Activated naive CD8-positive, alpha-beta T cell treated with anti-CD3 and anti-CD28 coated beads, Interleukin-2, amount 50 U/mL, for 24 hours (primary cell): ENCODE data around the gene MYH11.

Experiments
- ATAC-seq: fragments of 150-1000 bp; cut with Tn5 transposase; one replicate; pipeline ENCODE4 v1.10.0; 2021
- DNase-seq: peaks from one replicate; pipeline ENCODE4 v3.0.0; 2021
- H3K27ac Mint-ChIP-seq: one replicate; pipeline ENCODE4 v1.8.0; 2021; ENCODE audit warnings: mild to moderate bottlenecking, mixed read lengths
- H3K27me3 Mint-ChIP-seq: one replicate; pipeline ENCODE4 v1.8.0; 2021; ENCODE audit warnings: mixed read lengths
- H3K36me3 Mint-ChIP-seq: one replicate; pipeline ENCODE4 v1.8.0; 2021; ENCODE audit warnings: low read depth, mixed read lengths
- H3K4me1 Mint-ChIP-seq: one replicate; pipeline ENCODE4 v1.8.0; 2021; ENCODE audit warnings: mixed read lengths
- H3K4me3 Mint-ChIP-seq: one replicate; pipeline ENCODE4 v1.8.0; 2021; ENCODE audit warnings: mild to moderate bottlenecking, moderate library complexity, mixed read lengths
- H3K9me3 Mint-ChIP-seq: one replicate; pipeline ENCODE4 v1.8.0; 2021; ENCODE audit warnings: mixed read lengths

The MYH11 gene

GRCh38 chr16:15754821-15755534 is 101.8 kb downstream of the MYH11 start:
- no peaks in the 10 kb centered on the region for H3K36me3 Mint-ChIP-seq
- DNase-seq (no peak), ATAC-seq (no peak)
- H3K27ac Mint-ChIP-seq, result no peak overlapping the region
- peaks cover 4% of the 10 kb centered on the region for H3K27me3 Mint-ChIP-seq
- no peaks in the 10 kb centered on the region for H3K9me3 Mint-ChIP-seq
- H3K4me1 Mint-ChIP-seq, result peaks cover 4% of the 10 kb centered on the region
- no peak overlapping the region for H3K4me3 Mint-ChIP-seq

- H3K27me3 Mint-ChIP-seq, result peaks cover 2% of the 10 kb centered on the region
- no peak overlapping the region for H3K27ac Mint-ChIP-seq
- no peaks in the 10 kb centered on the region for H3K9me3 Mint-ChIP-seq
- ATAC-seq (no peak), DNase-seq (no peak)
- H3K4me3 Mint-ChIP-seq, result no peak overlapping the region
- no peaks in the 10 kb centered on the region for H3K36me3 Mint-ChIP-seq
- peaks cover 1% of the 10 kb centered on the region for H3K4me1 Mint-ChIP-seq
Measured at GRCh38 chr16:15752717-15753488, 103.9 kb downstream of the MYH11 start.

GRCh38 chr16:15751940-15752339 is 104.9 kb downstream of the MYH11 start:
- Mint-ChIP-seq H3K4me1 (peaks cover 1% of the 10 kb centered on the region), H3K27ac (no peak overlapping the region), H3K27me3 (peaks cover 2% of the 10 kb centered on the region), H3K36me3 (no peaks in the 10 kb centered on the region), H3K4me3 (no peak overlapping the region), H3K9me3 (no peaks in the 10 kb centered on the region)
- ATAC-seq (no peak), DNase-seq (no peak)

- no peaks in the 10 kb centered on the region for H3K4me1 Mint-ChIP-seq
Measured at GRCh38 chr16:15749985-15750384, 106.8 kb downstream of the MYH11 start.

GRCh38 chr16:15749371-15749770 is 107.5 kb downstream of the MYH11 start:
- no peaks in the 10 kb centered on the region for H3K9me3 Mint-ChIP-seq
- H3K4me3 Mint-ChIP-seq, result no peak overlapping the region
- no peak for DNase-seq
- no peaks in the 10 kb centered on the region for H3K27me3 Mint-ChIP-seq
- ATAC-seq, result no peak
- H3K36me3 Mint-ChIP-seq, result no peaks in the 10 kb centered on the region
- no peak overlapping the region for H3K27ac Mint-ChIP-seq
- H3K4me1 Mint-ChIP-seq, result no peaks in the 10 kb centered on the region

More at GRCh38 chr16:15749985-15750384, 106.8 kb downstream of the MYH11 start:
- no peak overlapping the region for H3K27ac Mint-ChIP-seq
- no peak for DNase-seq
- no peaks in the 10 kb centered on the region for H3K9me3 Mint-ChIP-seq
- no peaks in the 10 kb centered on the region for H3K36me3 Mint-ChIP-seq
- no peaks in the 10 kb centered on the region for H3K27me3 Mint-ChIP-seq
- no peak for ATAC-seq
- H3K4me3 Mint-ChIP-seq, result no peak overlapping the region

- no peak overlapping the region for H3K27ac Mint-ChIP-seq
Measured at GRCh38 chr16:15748654-15749053, 108.2 kb downstream of the MYH11 start.

GRCh38 chr16:15747937-15748336 is 108.9 kb downstream of the MYH11 start:
- Mint-ChIP-seq H3K4me1 (no peaks in the 10 kb centered on the region), H3K4me3 (no peak overlapping the region), H3K9me3 (no peaks in the 10 kb centered on the region), H3K36me3 (no peaks in the 10 kb centered on the region), H3K27me3 (no peaks in the 10 kb centered on the region), H3K27ac (no peak overlapping the region)
- DNase-seq (no peak), ATAC-seq (no peak)

More at GRCh38 chr16:15748654-15749053, 108.2 kb downstream of the MYH11 start:
- DNase-seq (no peak), ATAC-seq (no peak)
- Mint-ChIP-seq H3K4me3 (no peak overlapping the region), H3K36me3 (no peaks in the 10 kb centered on the region), H3K9me3 (no peaks in the 10 kb centered on the region), H3K27me3 (no peaks in the 10 kb centered on the region), H3K4me1 (no peaks in the 10 kb centered on the region)

GRCh38 chr16:15746332-15746731 is 110.5 kb downstream of the MYH11 start:
- no peak for ATAC-seq
- Mint-ChIP-seq H3K27ac (no peak overlapping the region), H3K36me3 (peaks cover 8% of the 10 kb centered on the region), H3K4me3 (no peak overlapping the region), H3K9me3 (no peaks in the 10 kb centered on the region), H3K4me1 (no peaks in the 10 kb centered on the region), H3K27me3 (no peaks in the 10 kb centered on the region)
- no peak for DNase-seq

GRCh38 chr16:15743657-15744056 is 113.2 kb downstream of the MYH11 start:
- peaks cover 10% of the 10 kb centered on the region for H3K36me3 Mint-ChIP-seq
- H3K4me3 Mint-ChIP-seq, result no peak overlapping the region
- H3K27me3 Mint-ChIP-seq, result no peaks in the 10 kb centered on the region
- no peaks in the 10 kb centered on the region for H3K9me3 Mint-ChIP-seq
- no peak for DNase-seq
- no peak overlapping the region for H3K27ac Mint-ChIP-seq
- no peaks in the 10 kb centered on the region for H3K4me1 Mint-ChIP-seq
- no peak for ATAC-seq

- Mint-ChIP-seq H3K27me3 (no peaks in the 10 kb centered on the region), H3K27ac (no peak overlapping the region), H3K4me3 (no peak overlapping the region), H3K9me3 (no peaks in the 10 kb centered on the region), H3K36me3 (peaks cover 12% of the 10 kb centered on the region), H3K4me1 (no peaks in the 10 kb centered on the region)
- ATAC-seq (no peak), DNase-seq (no peak)
Measured at GRCh38 chr16:15742716-15743115, 114.1 kb downstream of the MYH11 start.

- peaks cover 17% of the 10 kb centered on the region for H3K36me3 Mint-ChIP-seq
- H3K27ac Mint-ChIP-seq, result peak overlapping the region; percentile 10
- no peak overlapping the region for H3K4me3 Mint-ChIP-seq
- no peaks in the 10 kb centered on the region for H3K27me3 Mint-ChIP-seq
- H3K9me3 Mint-ChIP-seq, result no peaks in the 10 kb centered on the region
- no peak for ATAC-seq
- DNase-seq, result no peak
- no peaks in the 10 kb centered on the region for H3K4me1 Mint-ChIP-seq
Measured at GRCh38 chr16:15741207-15741871, 115.5 kb downstream of the MYH11 start.

- DNase-seq, result no peak
- Mint-ChIP-seq H3K9me3 (no peaks in the 10 kb centered on the region), H3K36me3 (peaks cover 21% of the 10 kb centered on the region), H3K27ac (no peak overlapping the region), H3K27me3 (no peaks in the 10 kb centered on the region), H3K4me3 (no peak overlapping the region), H3K4me1 (no peaks in the 10 kb centered on the region)
- ATAC-seq, result no peak
Measured at GRCh38 chr16:15739950-15740349, 116.9 kb downstream of the MYH11 start.

GRCh38 chr16:15739464-15739863 is 117.4 kb downstream of the MYH11 start:
- DNase-seq (no peak), ATAC-seq (no peak)
- Mint-ChIP-seq H3K27ac (no peak overlapping the region), H3K4me3 (no peak overlapping the region), H3K9me3 (no peaks in the 10 kb centered on the region), H3K36me3 (peaks cover 21% of the 10 kb centered on the region), H3K27me3 (no peaks in the 10 kb centered on the region), H3K4me1 (no peaks in the 10 kb centered on the region)

- no peak for ATAC-seq
Measured at GRCh38 chr16:15737140-15737644, 119.6 kb downstream of the MYH11 start.

GRCh38 chr16:15736529-15736928 is 120.3 kb downstream of the MYH11 start:
- ATAC-seq, result no peak
- no peaks in the 10 kb centered on the region for H3K27me3 Mint-ChIP-seq
- no peak overlapping the region for H3K27ac Mint-ChIP-seq
- no peaks in the 10 kb centered on the region for H3K4me1 Mint-ChIP-seq
- H3K36me3 Mint-ChIP-seq, result peaks cover 17% of the 10 kb centered on the region
- H3K9me3 Mint-ChIP-seq, result no peaks in the 10 kb centered on the region
- H3K4me3 Mint-ChIP-seq, result no peak overlapping the region
- DNase-seq, result no peak

More at GRCh38 chr16:15737140-15737644, 119.6 kb downstream of the MYH11 start:
- no peaks in the 10 kb centered on the region for H3K9me3 Mint-ChIP-seq
- no peak for DNase-seq
- no peak overlapping the region for H3K27ac Mint-ChIP-seq
- peaks cover 23% of the 10 kb centered on the region for H3K36me3 Mint-ChIP-seq
- H3K4me1 Mint-ChIP-seq, result no peaks in the 10 kb centered on the region
- H3K27me3 Mint-ChIP-seq, result no peaks in the 10 kb centered on the region
- no peak overlapping the region for H3K4me3 Mint-ChIP-seq
